ENCODE results near the gene PAFAH1B1.

Gene PAFAH1B1

DNA sequence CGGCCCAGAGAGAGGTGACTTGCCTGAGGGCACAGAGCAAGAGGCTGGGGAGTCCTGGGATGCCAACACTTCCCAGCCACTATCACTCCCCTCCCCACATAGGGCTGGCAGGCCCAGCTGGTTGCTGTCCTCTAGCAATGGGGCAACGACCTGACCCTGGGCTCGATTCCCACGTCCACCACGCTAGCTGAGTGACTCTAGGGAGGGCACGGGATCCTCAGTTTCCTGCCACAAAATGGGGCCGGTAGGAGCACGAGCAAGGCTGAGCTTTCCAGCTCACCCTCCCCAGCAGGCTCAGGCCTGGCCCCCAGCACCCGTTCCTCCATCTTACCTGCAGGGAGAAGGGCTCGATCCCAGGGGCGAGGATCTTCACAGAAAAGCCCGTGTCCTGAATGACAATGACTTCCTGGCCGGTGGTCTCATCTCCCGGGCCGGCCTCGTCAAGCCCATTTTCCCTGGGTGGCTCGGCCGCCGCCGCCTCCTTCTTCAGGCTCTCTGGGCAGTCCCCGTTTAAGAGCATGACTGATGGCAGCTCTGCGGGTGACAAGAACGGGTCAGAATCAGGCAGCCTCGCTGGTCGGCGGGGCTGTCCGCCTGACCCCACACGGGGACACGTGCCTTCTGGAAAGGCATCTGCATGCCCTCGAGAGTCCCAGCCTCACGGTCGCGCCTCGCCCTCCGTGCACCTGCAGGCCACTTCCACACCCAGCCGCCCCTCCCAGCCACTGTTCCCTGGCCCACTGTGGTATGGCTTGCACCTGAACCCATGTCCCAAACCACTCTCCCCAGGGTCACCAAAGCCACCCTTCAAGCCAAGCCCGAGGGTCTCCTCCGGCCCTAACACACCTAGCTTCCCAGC lies 110.8 kb downstream of the PAFAH1B1 start:
- DNase-seq, result peak in 1 of 5 donors; percentile 11

- DNase-seq, result no peak
These were observed 111.4 kb downstream of the PAFAH1B1 start for GRCh38 chr17:2704890-2705248.

DNA sequence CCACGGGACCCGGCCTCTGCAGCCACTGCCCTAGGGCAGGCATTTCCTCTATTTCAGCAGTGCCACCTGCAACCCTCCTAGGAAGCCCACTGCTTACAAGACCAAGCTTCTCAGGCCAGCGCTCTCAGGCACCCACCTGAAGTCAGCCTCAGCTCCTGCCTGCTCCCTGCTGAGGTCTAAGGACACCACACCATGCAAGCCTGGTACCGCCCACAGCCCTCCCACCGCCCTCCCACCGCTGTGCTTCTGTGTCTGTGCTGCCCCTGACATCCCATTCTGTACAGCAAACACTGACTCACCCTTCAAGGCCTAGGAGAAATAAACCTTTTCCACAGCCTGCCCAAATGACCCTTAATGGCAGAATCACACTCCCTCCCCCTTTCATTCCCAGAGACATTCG lies 111.8 kb downstream of the PAFAH1B1 start:
- DNase-seq, result no peak

- no peak for DNase-seq
These were observed 112.7 kb downstream of the PAFAH1B1 start for GRCh38 chr17:2705888-2706795.

GRCh38 chr17:2706911-2707510 lies 113.6 kb downstream of the PAFAH1B1 start:
- DNase-seq, result no peak

- DNase-seq, result no peak
These were observed 114.5 kb downstream of the PAFAH1B1 start for GRCh38 chr17:2707721-2708584.

DNA sequence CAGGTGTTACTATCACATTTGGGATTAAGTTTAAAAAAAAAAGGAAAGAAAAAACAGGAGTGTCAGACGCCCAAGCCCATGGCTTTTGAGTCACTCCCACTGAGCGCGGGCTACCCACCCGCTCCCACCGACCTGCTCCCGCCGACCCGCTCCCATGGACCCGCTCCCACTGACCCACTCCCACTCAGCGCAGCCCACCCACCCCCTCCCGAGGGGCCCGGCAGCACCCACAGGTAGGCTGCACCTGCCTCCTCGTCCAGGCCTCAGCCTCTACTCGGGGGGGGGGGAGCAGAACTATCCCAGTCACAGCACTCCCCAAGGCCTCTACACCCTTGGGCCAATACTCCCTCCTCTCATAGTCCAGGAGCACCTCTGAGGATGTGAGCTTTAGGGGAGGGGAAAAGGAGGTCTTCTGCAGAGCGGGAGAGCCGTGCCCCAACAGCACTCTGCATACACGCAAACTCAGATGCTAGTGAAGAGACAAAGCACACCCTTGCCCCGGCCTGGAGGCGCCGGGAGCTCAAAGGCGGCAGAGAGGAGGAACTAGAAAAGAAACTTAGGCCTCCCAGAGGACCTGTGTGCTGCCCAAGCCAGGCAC lies 115.2 kb downstream of the PAFAH1B1 start:
- DNase-seq, result no peak

GRCh38 chr17:2709183-2709661 lies 115.8 kb downstream of the PAFAH1B1 start:
- DNase-seq, result no peak

DNA sequence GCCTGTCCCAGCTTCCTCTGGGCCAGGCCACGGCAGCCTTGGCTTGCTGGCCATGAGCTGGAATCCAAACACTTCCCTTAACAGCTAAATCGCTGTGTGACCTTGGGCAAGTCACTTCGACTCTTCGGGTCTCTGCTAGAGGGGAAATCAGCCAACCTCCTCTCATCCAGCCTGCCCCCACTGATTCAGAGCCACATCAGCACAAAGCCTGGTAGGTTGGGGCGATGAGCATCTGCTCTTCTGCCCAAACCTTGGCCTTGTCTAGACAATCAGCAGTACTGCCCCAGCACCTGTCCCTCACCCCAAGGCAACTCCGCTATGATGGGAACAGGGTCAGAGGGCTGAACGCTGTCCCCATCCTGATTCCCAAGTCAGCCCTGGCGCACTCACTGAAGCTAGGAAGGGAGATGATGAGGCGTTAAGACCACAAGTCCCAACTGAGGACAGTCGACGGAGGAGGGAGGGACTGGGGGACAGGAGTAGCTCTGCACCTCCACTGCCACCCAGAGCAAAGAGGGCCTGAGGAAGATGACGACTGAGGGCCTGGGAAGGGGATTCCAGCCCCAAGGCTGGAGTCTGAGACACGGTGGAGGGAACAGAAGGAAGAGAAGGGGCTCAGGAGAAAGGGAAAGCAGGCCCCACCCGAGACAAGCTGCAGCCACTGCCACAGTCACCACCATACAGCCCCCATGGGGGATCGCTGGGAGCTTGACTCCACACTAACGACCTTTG lies 116.8 kb downstream of the PAFAH1B1 start:
- DNase-seq, result no peak

GRCh38 chr17:2710803-2711607 lies 117.6 kb downstream of the PAFAH1B1 start:
- peak in 2 of 5 donors; percentile 23 to 39 for DNase-seq

GRCh38 chr17:2711608-2712299 lies 118.3 kb downstream of the PAFAH1B1 start, which contains the start of gene CLUH:
Gene CLUH (minus strand): TSS chr17:2711764. CDS start chr17:2711661, 103 bp downstream.
- DNase-seq, result peak; percentile 87 to 98 (median 91)

- DNase-seq, result no peak
These were observed 119.0 kb downstream of the PAFAH1B1 start for GRCh38 chr17:2712300-2713043.

DNA sequence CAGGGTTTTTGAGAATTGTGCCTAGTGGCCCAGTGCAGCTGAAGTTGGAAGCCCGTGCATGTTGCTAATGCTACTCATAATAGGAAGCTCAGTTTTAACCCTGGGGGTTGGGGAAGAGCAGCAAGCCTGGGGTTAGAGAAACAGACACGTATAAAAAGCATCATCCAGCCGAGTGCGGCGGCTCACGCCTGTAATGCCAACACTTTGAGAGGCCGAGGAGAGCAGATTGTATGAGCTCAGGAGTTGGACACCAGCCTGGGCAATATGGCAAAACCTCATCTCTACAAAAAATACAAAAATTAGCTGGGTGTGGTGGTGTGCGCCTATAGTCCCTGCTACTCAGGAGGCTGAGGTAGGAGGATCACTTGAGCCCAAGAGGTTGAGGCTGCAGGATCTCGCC lies 120.4 kb downstream of the PAFAH1B1 start:
- no peak for DNase-seq

GRCh38 chr17:2716649-2717048 lies 123.2 kb downstream of the PAFAH1B1 start:
- DNase-seq, result no peak

DNA sequence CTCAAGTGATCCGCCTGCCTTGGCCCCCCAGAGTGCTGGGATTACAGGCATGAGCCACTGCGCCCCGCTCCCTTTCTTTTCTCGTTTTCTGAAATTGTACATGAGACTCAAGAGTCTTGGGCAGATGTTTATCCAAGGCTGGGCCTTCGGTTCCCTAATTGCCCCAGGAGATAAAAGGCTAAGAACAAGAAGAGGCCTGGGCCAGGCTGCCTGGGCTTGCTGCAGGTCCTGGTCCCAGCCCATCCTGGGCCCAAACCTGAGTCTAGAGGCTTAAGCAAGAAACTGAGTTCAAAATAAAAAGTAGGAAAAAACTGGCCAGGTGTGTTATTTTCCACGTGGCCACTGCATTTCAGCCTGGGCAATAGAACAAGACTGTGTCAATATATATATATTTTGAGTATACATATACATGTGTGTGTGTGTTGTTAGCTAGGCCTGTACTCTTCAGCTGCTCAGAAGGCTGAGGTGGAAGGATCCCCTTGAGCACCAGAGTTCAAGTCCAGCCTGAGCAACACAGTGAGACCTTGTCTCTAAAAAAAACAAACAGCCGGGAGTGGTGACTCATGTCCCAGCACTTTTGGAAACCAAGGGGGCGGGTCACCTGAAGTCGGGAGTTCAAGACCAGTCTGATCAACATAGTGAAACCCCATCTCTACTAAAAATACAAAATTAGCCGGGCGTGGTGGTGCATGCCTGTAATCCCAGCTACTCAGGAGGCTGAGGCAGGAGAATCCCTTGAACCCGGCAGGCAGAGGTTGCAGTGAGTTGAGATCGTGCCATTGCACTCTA lies 124.9 kb downstream of the PAFAH1B1 start:
- no peak for DNase-seq

DNA sequence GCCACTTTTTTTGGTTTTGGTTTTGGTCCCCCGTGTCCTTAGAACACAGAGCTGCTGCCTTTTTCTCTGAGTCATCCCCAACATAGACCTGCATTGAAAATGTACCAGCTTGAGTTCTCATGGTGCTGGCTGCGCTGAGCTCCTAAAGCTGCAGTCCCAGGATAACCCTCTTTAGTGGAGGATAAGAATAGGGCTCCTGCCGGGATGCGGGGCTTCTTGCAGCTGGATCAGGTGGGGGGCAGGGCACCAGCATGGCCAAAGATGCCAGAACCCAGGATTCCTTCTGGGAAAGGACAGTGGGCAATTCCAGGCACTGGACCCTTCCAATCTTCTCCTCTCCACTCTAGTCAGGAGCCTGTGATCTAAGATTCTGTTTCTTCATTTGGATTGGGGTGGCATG lies 126.4 kb downstream of the PAFAH1B1 start:
- DNase-seq, result no peak

- DNase-seq, result no peak
These were observed 128.1 kb downstream of the PAFAH1B1 start for GRCh38 chr17:2721603-2722002.

DNA sequence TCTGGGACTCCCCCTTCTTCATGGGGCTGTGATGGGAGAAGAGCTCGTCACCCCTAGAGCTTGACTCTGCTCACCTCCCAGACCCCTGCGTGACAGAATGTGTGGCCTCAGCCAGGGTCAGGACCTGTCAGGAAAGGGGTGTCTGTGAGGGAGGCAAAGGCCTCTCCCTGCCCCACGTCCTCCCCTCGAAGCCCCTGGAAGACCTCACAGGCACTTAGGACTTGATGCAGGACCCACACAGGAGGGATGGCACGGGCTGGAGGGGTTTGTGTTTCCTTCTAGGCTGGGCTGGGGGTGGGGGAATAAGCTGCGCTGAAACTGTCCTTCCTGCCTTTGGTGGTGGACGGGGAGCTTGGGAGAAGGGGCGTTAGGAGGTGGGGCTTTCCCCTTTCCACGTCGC lies 129.2 kb downstream of the PAFAH1B1 start:
- DNase-seq, result no peak
